GM12878 (cell line): ENCODE measurements around the gene CMC4. TPM values are rescaled to one million over a fixed set of nuclear protein-coding genes. Genes with fewer than 3 reads are reported as not detected.

Experiments used
- ATAC-seq: fragments of 200-7000 bp; cut with Tn5 transposase; 3 replicates; pipeline ENCODE4 v1.9.1; 2020; ENCODE audit warnings: mild to moderate bottlenecking, moderate library complexity
- BruUV-seq: library from RNA; stranded (reverse); fragments of 400-500 nt; replicated peaks from 2 replicates; lab custom pipeline; 2021; lab: Mats Ljungman, UMichigan
- CTCF ChIA-PET: fragments of 300-600 bp; sonication (Branson Sonifier 250); formaldehyde crosslinking; extraction: SDS; loops from one replicate; lab custom pipeline; 2021; ENCODE audit warnings: inconsistent platforms; lab: Yijun Ruan, JAX
- POLR2A ChIA-PET: fragments of 350-600 bp; formaldehyde crosslinking; extraction: SDS; loops from one replicate; lab custom pipeline; 2021; ENCODE audit warnings: inconsistent platforms; lab: Charles Lee
- RAD21 ChIA-PET: fragments of 300-600 bp; sonication (Branson Sonifier 250); formaldehyde crosslinking; loops from one replicate; lab custom pipeline; 2023; ENCODE audit warnings: antibody characterized with exemption; ENCODE audit not compliant: unreplicated experiment; lab: Charles Lee
- SMC1A ChIA-PET: fragments of 300-600 bp; sonication (Branson Sonifier 250); formaldehyde crosslinking; loops from one replicate; lab custom pipeline; 2023; ENCODE audit not compliant: unreplicated experiment, uncharacterized antibody; lab: Charles Lee
- DNase-seq: peaks from one replicate; pipeline ENCODE4 v3.0.0-alpha.2; 2011; ENCODE audit warnings: low read depth, low spot score
- FAIRE-seq: peaks from 3 replicates; lab custom pipeline; 2011; peaks lifted over from hg19 to GRCh38; lab: Jason Lieb, UNC
- H2AFZ ChIP-seq: 2 replicates; pipeline ENCODE4 v1.6.0; 2011; ENCODE audit warnings: low read depth, low read length, control low read depth; ENCODE audit not compliant: control insufficient read depth
- H3K27ac ChIP-seq: 2 replicates; pipeline ENCODE4 v1.5.1; 2011; ENCODE audit warnings: control low read depth; ENCODE audit not compliant: control insufficient read depth, insufficient read depth
- H3K27me3 ChIP-seq, 2 experiments: replicated peaks in 1 of 2; 2 replicates each; pipeline versions ENCODE4 v1.6.0 to v1.6.1; 2011; ENCODE audit warnings: low read length in 1 of 2; ENCODE audit not compliant: control insufficient read depth in 2 of 2, insufficient read depth in 2 of 2
- H3K36me3 ChIP-seq, 2 experiments: 2 replicates each; pipeline ENCODE4 v1.5.1; 2011; ENCODE audit warnings: low read length in 1 of 2; ENCODE audit not compliant: control insufficient read depth in 2 of 2, insufficient read depth in 2 of 2
- H3K4me1 ChIP-seq: 2 replicates; pipeline ENCODE4 v1.6.1; 2011; ENCODE audit warnings: mild to moderate bottlenecking, low read length, moderate library complexity, mixed read lengths; ENCODE audit not compliant: control insufficient read depth, insufficient read depth
- H3K4me2 ChIP-seq: 2 replicates; pipeline ENCODE4 v1.6.0; 2011; ENCODE audit warnings: control low read depth; ENCODE audit not compliant: control insufficient read depth, insufficient read depth
- H3K4me3 ChIP-seq: fragments of 200-600 bp; sonication (generic); 2 replicates; pipeline ENCODE4 v1.5.1; 2016
- H3K79me2 ChIP-seq: 2 replicates; pipeline ENCODE4 v1.6.0; 2011; ENCODE audit warnings: low read length; ENCODE audit not compliant: control insufficient read depth, insufficient read depth
- H3K9ac ChIP-seq: 2 replicates; pipeline ENCODE4 v1.8.0; 2011; ENCODE audit warnings: low read length, control low read depth, mixed read lengths; ENCODE audit not compliant: control insufficient read depth, insufficient read depth
- H3K9me3 ChIP-seq: replicated peaks from 3 replicates; pipeline ENCODE4 v1.5.1; 2011; ENCODE audit warnings: mild to moderate bottlenecking, low read length; ENCODE audit not compliant: control insufficient read depth, insufficient read depth
- H4K20me1 ChIP-seq: 2 replicates; pipeline ENCODE4 v1.6.0; 2011; ENCODE audit not compliant: control insufficient read depth, insufficient read depth
- ASH2L ChIP-seq: fragments of 300-600, 200-600 bp; sonication (generic); IDR thresholded peaks from 2 replicates; pipeline ENCODE4 v1.6.1; 2017; ENCODE audit warnings: low read depth, mild to moderate bottlenecking, borderline replicate concordance
- BRCA1 ChIP-seq: IDR thresholded peaks from 2 replicates; pipeline ENCODE4 v1.6.1; 2011; ENCODE audit warnings: low read depth, low read length, improper control_type of control experiment
- CREM ChIP-seq: IDR thresholded peaks from 2 replicates; pipeline ENCODE4 v1.6.1; 2014; ENCODE audit warnings: antibody characterized with exemption, low read depth
- MYB ChIP-seq: fragments of 150-350 bp; IDR thresholded peaks from 2 replicates; pipeline ENCODE4 v1.6.1; 2014; ENCODE audit warnings: mild to moderate bottlenecking, low read depth, low read length, borderline replicate concordance
- MYC ChIP-seq: IDR thresholded peaks from 2 replicates; pipeline ENCODE4 v1.6.1; 2011; ENCODE audit warnings: mild to moderate bottlenecking, low read length, moderate library complexity, inconsistent platforms; ENCODE audit not compliant: insufficient read depth, insufficient replicate concordance, insufficient read length, severe bottlenecking
- PML ChIP-seq: IDR thresholded peaks from 2 replicates; pipeline ENCODE4 v1.6.1; 2012; ENCODE audit warnings: low read length, inconsistent platforms
- POU2F2 ChIP-seq: IDR thresholded peaks from 3 replicates; pipeline ENCODE4 v1.6.1; 2011; ENCODE audit warnings: low read depth, mild to moderate bottlenecking, low read length, borderline replicate concordance
- RAD21 ChIP-seq: IDR thresholded peaks from 2 replicates; pipeline ENCODE4 v1.6.1; 2011; ENCODE audit warnings: mild to moderate bottlenecking, low read depth, low read length, moderate library complexity; ENCODE audit not compliant: insufficient read depth
- YY1 ChIP-seq: IDR thresholded peaks from 2 replicates; pipeline ENCODE4 v1.6.1; 2011; ENCODE audit warnings: low read depth, mild to moderate bottlenecking, low read length
- WGBS: methylation state at CpG from one replicate; pipeline ENCODE4 v1.1.6; 2016; ENCODE audit warnings: low lambda C conversion rate; ENCODE audit not compliant: insufficient replicate concordance, insufficient coverage; ENCODE audit errors: missing lambda C conversion rate; 5-methylcytosine and 5-hydroxymethylcytosine counted together
- in situ Hi-C: fragments of 300-500 bp; cut with MboI; formaldehyde crosslinking; loops from 9 replicates; pipeline ENCODE4 v1.14.3; 2018; ENCODE audit warnings: mixed read lengths
- intact Hi-C: fragments of 100-400 bp; cut with micrococcal nuclease; formaldehyde crosslinking; loops from one replicate; pipeline ENCODE4 v1.14.2; 2022; ENCODE audit not compliant: unreplicated experiment
- polyA plus RNA-seq, 11 experiments: library from polyadenylated mRNA; depleted of rRNA in 4 of 11; unstranded in 6 of 11; stranded (reverse) in 5 of 11; fragments of >200 nt; fragmentation: Nextera tagmentation in 4 of 11; fragmentation: Illumina TruSeq in 1 of 11; extraction: Ambion mirVana in 4 of 11; extraction: Trizol in 1 of 11; gene quantifications; 1 replicate in 1 of 11; 2 replicates in 10 of 11; pipeline versions ENCODE4 v1.2.1 to v1.2.3, GENCODE V29; 2011 to 2016; ENCODE audit warnings: inconsistent platforms in 2 of 11, missing spikeins in 2 of 11, low read depth in 1 of 11
- total RNA-seq, 4 experiments: library from RNA; depleted of rRNA in 3 of 4; stranded (reverse); fragments of >200 nt in 3 of 4; fragmentation: Illumina TruSeq in 1 of 4; extraction: Trizol in 1 of 4; gene quantifications; 2 replicates each; pipeline versions ENCODE4 v1.2.1 to v1.2.3, GENCODE V29; 2013 to 2021
- TF ChIP-seq, protein P1 (sequence below): IDR thresholded peaks from 2 replicates; pipeline ENCODE4 v1.6.1; 2012; ENCODE audit warnings: low read length, inconsistent platforms
- TF ChIP-seq, protein P2 (sequence below): IDR thresholded peaks from 2 replicates; pipeline ENCODE4 v1.6.1; 2011; ENCODE audit warnings: low read depth, low read length, improper control_type of control experiment, borderline replicate concordance
- TF ChIP-seq, protein P3 (sequence below): fragments of 450-650 bp; IDR thresholded peaks from 2 replicates; pipeline ENCODE4 v1.6.1; 2017; ENCODE audit warnings: mild to moderate bottlenecking, low read depth, inconsistent platforms; ENCODE audit not compliant: poor library complexity, severe bottlenecking
- TF ChIP-seq, protein P4 (sequence below), 3 experiments: IDR thresholded peaks in 2 of 3; conservative IDR thresholded peaks in 1 of 3; 2 replicates each; pipeline ENCODE4 v1.5.1; 2011; ENCODE audit warnings: low read depth in 3 of 3, low read length in 3 of 3, mild to moderate bottlenecking in 3 of 3, control low read depth in 2 of 3, moderate library complexity in 2 of 3, inconsistent platforms in 1 of 3, mixed read lengths in 1 of 3; ENCODE audit not compliant: control insufficient read depth in 2 of 3, insufficient read depth in 1 of 3; ENCODE audit errors: extremely low read depth in 1 of 3
- TF ChIP-seq, protein P5 (sequence below): IDR thresholded peaks from 2 replicates; pipeline ENCODE4 v1.6.1; 2011; ENCODE audit warnings: borderline replicate concordance, low read depth, mild to moderate bottlenecking, moderate library complexity, mixed read lengths, low read length; ENCODE audit not compliant: insufficient read depth; ENCODE audit errors: extremely low read length
- TF ChIP-seq, protein P6 (sequence below): IDR thresholded peaks from 2 replicates; pipeline ENCODE4 v1.6.1; 2012; ENCODE audit warnings: low read depth, low read length, improper control_type of control experiment

CMC4 gene
- total and polyA plus RNA-seq, 10 of the 15 experiments (the other 5 are each of a cell fraction or from before 2014, with no cell fraction given), result 5.8 to 36.4 (median 21.0) TPM

DNA sequence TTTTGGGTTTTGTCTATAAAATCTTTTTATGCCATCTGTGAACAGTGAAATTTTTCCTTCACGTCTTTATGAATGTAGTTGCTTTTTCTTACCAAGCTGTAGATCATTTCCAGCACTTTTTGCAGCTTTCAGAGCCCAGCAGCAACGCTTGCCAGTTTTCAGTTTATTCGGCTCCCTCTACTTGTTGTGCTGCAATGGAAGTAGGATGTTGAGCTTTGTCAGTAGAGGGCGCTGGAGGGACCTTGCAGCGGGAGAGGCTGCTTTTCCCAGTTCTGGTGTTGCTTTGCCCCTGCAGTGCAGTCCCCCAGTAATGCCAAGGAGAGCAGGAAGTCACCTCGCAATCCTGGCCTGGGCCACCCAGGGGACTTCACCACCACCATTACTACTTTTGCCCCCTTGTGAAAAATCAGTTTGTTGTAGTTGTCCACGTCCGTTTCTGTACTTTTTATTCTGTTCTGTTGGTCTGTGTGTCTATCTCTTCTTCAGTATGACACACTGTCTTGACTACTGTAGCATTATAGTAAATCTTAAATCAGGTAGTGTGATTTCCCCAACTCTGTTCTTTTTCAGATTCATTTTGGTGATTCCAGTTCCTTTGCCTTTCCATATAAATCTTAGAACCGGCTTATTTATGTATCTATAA is 21.8 kb downstream of the CMC4 start:
- ChIA-PET POLR2A (no interaction called here), SMC1A (interaction anchor here (0.7 to 1.0 kb wide), 4 partner anchors 15 to 65 kb away, joined by 3 read pairs; no protein-coding TSS in a partner anchor), CTCF (interaction anchor here (0.9 to 1.7 kb wide), 15 partner anchors 8 to 131 kb away, joined by 3 to 10 read pairs (median 4); no protein-coding TSS in a partner anchor), RAD21 (interaction anchor here (1.2 kb wide), 1 partner anchor 69 kb away, joined by 4 read pairs; no protein-coding TSS in a partner anchor)
- Histone ChIP-seq H3K4me1 (no peaks in the 10 kb centered on the region), H3K79me2 (no peaks in the 10 kb centered on the region), H3K27ac (no peak overlapping the region), H3K9me3 (no peaks in the 10 kb centered on the region), H3K4me3 (no peak overlapping the region), H3K27me3 (no peaks in the 10 kb centered on the region), H2AFZ (no peak overlapping the region), H3K9ac (no peak overlapping the region), H3K36me3 (no peaks in the 10 kb centered on the region), H3K4me2 (no peak overlapping the region), H4K20me1 (no peaks in the 10 kb centered on the region)
- in situ Hi-C loops, result no loop called here
- BruUV-seq, result no TSS peak
- no peak for DNase-seq
- ATAC-seq, result peak; percentile 79
- 37% methylated on average over 9 of the region's 9 CpGs for WGBS
- no peak for FAIRE-seq
- intact Hi-C loops, result no loop called here
- no peak for TF ChIP-seq PML
- no peak for TF ChIP-seq BRCA1
- TF ChIP-seq, protein P1, sequence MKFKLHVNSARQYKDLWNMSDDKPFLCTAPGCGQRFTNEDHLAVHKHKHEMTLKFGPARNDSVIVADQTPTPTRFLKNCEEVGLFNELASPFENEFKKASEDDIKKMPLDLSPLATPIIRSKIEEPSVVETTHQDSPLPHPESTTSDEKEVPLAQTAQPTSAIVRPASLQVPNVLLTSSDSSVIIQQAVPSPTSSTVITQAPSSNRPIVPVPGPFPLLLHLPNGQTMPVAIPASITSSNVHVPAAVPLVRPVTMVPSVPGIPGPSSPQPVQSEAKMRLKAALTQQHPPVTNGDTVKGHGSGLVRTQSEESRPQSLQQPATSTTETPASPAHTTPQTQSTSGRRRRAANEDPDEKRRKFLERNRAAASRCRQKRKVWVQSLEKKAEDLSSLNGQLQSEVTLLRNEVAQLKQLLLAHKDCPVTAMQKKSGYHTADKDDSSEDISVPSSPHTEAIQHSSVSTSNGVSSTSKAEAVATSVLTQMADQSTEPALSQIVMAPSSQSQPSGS, result no peak
- TF ChIP-seq, protein P2, sequence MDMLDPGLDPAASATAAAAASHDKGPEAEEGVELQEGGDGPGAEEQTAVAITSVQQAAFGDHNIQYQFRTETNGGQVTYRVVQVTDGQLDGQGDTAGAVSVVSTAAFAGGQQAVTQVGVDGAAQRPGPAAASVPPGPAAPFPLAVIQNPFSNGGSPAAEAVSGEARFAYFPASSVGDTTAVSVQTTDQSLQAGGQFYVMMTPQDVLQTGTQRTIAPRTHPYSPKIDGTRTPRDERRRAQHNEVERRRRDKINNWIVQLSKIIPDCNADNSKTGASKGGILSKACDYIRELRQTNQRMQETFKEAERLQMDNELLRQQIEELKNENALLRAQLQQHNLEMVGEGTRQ, result no peak
- TF ChIP-seq POU2F2, result no peak
- TF ChIP-seq MYC, result no peak
- peak; percentile 48; the same call in 1 of the 2 replicates for TF ChIP-seq YY1
- TF ChIP-seq, protein P3, sequence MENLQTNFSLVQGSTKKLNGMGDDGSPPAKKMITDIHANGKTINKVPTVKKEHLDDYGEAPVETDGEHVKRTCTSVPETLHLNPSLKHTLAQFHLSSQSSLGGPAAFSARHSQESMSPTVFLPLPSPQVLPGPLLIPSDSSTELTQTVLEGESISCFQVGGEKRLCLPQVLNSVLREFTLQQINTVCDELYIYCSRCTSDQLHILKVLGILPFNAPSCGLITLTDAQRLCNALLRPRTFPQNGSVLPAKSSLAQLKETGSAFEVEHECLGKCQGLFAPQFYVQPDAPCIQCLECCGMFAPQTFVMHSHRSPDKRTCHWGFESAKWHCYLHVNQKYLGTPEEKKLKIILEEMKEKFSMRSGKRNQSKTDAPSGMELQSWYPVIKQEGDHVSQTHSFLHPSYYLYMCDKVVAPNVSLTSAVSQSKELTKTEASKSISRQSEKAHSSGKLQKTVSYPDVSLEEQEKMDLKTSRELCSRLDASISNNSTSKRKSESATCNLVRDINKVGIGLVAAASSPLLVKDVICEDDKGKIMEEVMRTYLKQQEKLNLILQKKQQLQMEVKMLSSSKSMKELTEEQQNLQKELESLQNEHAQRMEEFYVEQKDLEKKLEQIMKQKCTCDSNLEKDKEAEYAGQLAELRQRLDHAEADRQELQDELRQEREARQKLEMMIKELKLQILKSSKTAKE, result no peak
- no peak for TF ChIP-seq ASH2L
- TF ChIP-seq, protein P4, sequence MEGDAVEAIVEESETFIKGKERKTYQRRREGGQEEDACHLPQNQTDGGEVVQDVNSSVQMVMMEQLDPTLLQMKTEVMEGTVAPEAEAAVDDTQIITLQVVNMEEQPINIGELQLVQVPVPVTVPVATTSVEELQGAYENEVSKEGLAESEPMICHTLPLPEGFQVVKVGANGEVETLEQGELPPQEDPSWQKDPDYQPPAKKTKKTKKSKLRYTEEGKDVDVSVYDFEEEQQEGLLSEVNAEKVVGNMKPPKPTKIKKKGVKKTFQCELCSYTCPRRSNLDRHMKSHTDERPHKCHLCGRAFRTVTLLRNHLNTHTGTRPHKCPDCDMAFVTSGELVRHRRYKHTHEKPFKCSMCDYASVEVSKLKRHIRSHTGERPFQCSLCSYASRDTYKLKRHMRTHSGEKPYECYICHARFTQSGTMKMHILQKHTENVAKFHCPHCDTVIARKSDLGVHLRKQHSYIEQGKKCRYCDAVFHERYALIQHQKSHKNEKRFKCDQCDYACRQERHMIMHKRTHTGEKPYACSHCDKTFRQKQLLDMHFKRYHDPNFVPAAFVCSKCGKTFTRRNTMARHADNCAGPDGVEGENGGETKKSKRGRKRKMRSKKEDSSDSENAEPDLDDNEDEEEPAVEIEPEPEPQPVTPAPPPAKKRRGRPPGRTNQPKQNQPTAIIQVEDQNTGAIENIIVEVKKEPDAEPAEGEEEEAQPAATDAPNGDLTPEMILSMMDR (IDR thresholded peaks at IDR 0.05 in 2 of 3, conservative IDR thresholded peaks at IDR 0.05 in 1 of 3; ENCODE audit: control insufficient read depth in 2 of 3, extremely low read depth in 1 of 3, insufficient read depth in 1 of 3, low read depth in 3 of 3, low read length in 3 of 3), result peak; percentile 51 to 67 (median 63)
- no peak for TF ChIP-seq MYB
- TF ChIP-seq, protein P5, sequence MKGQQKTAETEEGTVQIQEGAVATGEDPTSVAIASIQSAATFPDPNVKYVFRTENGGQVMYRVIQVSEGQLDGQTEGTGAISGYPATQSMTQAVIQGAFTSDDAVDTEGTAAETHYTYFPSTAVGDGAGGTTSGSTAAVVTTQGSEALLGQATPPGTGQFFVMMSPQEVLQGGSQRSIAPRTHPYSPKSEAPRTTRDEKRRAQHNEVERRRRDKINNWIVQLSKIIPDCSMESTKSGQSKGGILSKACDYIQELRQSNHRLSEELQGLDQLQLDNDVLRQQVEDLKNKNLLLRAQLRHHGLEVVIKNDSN, result no peak
- 0 out of 2 replicates have a peak, but pooled peaks have one; percentile 18 for TF ChIP-seq RAD21
- TF ChIP-seq, protein P6, sequence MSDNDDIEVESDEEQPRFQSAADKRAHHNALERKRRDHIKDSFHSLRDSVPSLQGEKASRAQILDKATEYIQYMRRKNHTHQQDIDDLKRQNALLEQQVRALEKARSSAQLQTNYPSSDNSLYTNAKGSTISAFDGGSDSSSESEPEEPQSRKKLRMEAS, result no peak
- TF ChIP-seq CREM, result no peak
